ENCODE data around the gene MBTPS1. TPM values are rescaled to one million over a fixed set of nuclear protein-coding genes. Genes with fewer than 3 reads are reported as not detected.

The MBTPS1 gene
- total and polyA plus RNA-seq, 10 of the 15 experiments (the other 5 are each of a cell fraction or from before 2014, with no cell fraction given), result 1.3 to 43.9 (median 35.2) TPM

- TF ChIP-seq BCLAF1 (IDR thresholded peaks at IDR 0.05) (no peak), SMC3 (IDR thresholded peaks at IDR 0.05; ENCODE audit: borderline replicate concordance, low read length) (peak; percentile 56), HDAC6 (IDR thresholded peaks at IDR 0.05; ENCODE audit: unreplicated experiment) (no peak), POLR2AphosphoS5 (IDR thresholded peaks at IDR 0.05; ENCODE audit: low read length) (no peak), CBFB (IDR thresholded peaks at IDR 0.05; ENCODE audit: low read depth) (peak; percentile 89), KLF5 (IDR thresholded peaks at IDR 0.05; ENCODE audit: partially characterized antibody) (no peak), SPI1 (IDR thresholded peaks at IDR 0.05; ENCODE audit: borderline replicate concordance, insufficient read depth, low read depth, low read length) (peak; percentile 53; the same call in 1 of the 2 replicates), EED (IDR thresholded peaks at IDR 0.05; ENCODE audit: low read depth) (peak; percentile 80), IKZF2 (IDR thresholded peaks at IDR 0.05) (peak; percentile 44 to 46; a peak in 2 of 4 replicates), ZZZ3 (IDR thresholded peaks at IDR 0.05; ENCODE audit: control insufficient read depth, insufficient read length, low read depth) (no peak), RELA (IDR thresholded peaks at IDR 0.05; ENCODE audit: borderline replicate concordance, partially characterized antibody) (no peak), MLLT1 (IDR thresholded peaks at IDR 0.05) (peak; percentile 68; the same call in 1 of the 2 replicates), E2F8 (IDR thresholded peaks at IDR 0.05; ENCODE audit: low read depth, partially characterized antibody) (no peak), ESRRA (IDR thresholded peaks at IDR 0.05; ENCODE audit: low read length) (no peak), ELK1 (IDR thresholded peaks at IDR 0.05; ENCODE audit: low read depth, low read length) (no peak), ZNF622 (IDR thresholded peaks at IDR 0.05) (no peak), SREBF1 (IDR thresholded peaks at IDR 0.05; ENCODE audit: low read length) (no peak), ETV6 (conservative IDR thresholded peaks at IDR 0.05 in 1 of 2, IDR thresholded peaks at IDR 0.05 in 1 of 2; ENCODE audit: borderline replicate concordance in 1 of 2, low read depth in 1 of 2) (no peak), RBBP5 (conservative IDR thresholded peaks at IDR 0.05) (no peak), HDGF (IDR thresholded peaks at IDR 0.05) (no peak), FOXK2 (IDR thresholded peaks at IDR 0.05) (no peak)
Observed at GRCh38 chr16:84088695-84089395, 27.9 kb downstream of the MBTPS1 start (continued).

Measured in GM12878 (cell line).